Right cardiac atrium (tissue), 5 donors: ENCODE measurements around the gene CA10. TPM values are rescaled to one million over a fixed set of nuclear protein-coding genes. Genes with fewer than 3 reads are reported as not detected.

ENCODE experiments used
- ATAC-seq, 2 donors: fragments of 200-7000 bp; cut with Tn5 transposase; one replicate each; pipeline versions ENCODE4 v1.8.0 to v1.9.1; 2020; ENCODE audit warnings: moderate library complexity in 2 of 2, mild to moderate bottlenecking in 1 of 2
- DNase-seq, 3 donors: peaks; one replicate each; pipeline ENCODE4 v3.0.0-alpha.2; 2020
- H3K27ac ChIP-seq: one replicate; pipeline ENCODE4 v1.5.1; 2013; ENCODE audit warnings: mild to moderate bottlenecking, low read length, control low read depth, moderate library complexity
- H3K27me3 ChIP-seq: one replicate; pipeline ENCODE4 v1.6.1; 2013; ENCODE audit not compliant: control insufficient read depth, insufficient read depth
- H3K4me1 ChIP-seq: one replicate; pipeline ENCODE4 v1.6.1; 2013; ENCODE audit warnings: low read length; ENCODE audit not compliant: control insufficient read depth, insufficient read depth
- H3K4me3 ChIP-seq: one replicate; pipeline ENCODE4 v1.5.1; 2013; ENCODE audit warnings: low read length, control low read depth
- H3K9me3 ChIP-seq: one replicate; pipeline ENCODE4 v1.6.1; 2013; ENCODE audit warnings: low read length; ENCODE audit not compliant: control insufficient read depth
- WGBS: extraction: QIAGEN DNeasy Blood & Tissue Kit; methylation state at CpG from one replicate; pipeline ENCODE4 v1.1.7; 2013; 5-methylcytosine and 5-hydroxymethylcytosine counted together
- intact Hi-C, 4 donors: fragments of 100-400 bp; cut with DNase I; formaldehyde crosslinking; loops; one replicate each; pipeline versions ENCODE4 v1.11.0 to v1.14.0; 2022 to 2023
- polyA plus RNA-seq: library from polyadenylated mRNA; stranded (reverse); fragments of 200-250 nt; gene quantifications from one replicate; pipeline ENCODE4 v1.2.3, GENCODE V29; 2013
- total RNA-seq, 4 donors: library from RNA; stranded (reverse); fragmentation: NEBNext Ultra II Directional; extraction: Animal tissue kit (Norgen Biotek cat#: 25700); gene quantifications; one replicate each; pipeline ENCODE4 v1.2.1, GENCODE V29; 2021
- donor health status: healthy with polysubstance abuse.
- donor health status: DM: no; HTN: yes; CAD: no.
- donor health status: DM: no; HTN: no; CAD: no.
- donor health status: DM: no; HTN: yes; CAD: no; lungs with severe emphysema.
- donor health status: DM: yes; HTN: yes; CAD: no.

The CA10 gene
- total and polyA plus RNA-seq, 5 donors, result 0.05 TPM; not detected in 4

GRCh38 chr17:51612692-51613091 is 545.8 kb downstream of the CA10 start:
- H3K9me3 ChIP-seq, result no peaks in the 10 kb centered on the region
- ATAC-seq (no peak), DNase-seq (no peak)
- no peak overlapping the region for H3K27ac ChIP-seq
- H3K4me1 ChIP-seq, result no peaks in the 10 kb centered on the region
- no peaks in the 10 kb centered on the region for H3K27me3 ChIP-seq
- no peak overlapping the region for H3K4me3 ChIP-seq
- WGBS, result 84% methylated on average over 3 of the region's 3 CpGs
- intact Hi-C loops, result no loop called here

- peak; percentile 17 to 48 (median 32) for DNase-seq
- no peak overlapping the region for H3K27ac ChIP-seq
- no peaks in the 10 kb centered on the region for H3K9me3 ChIP-seq
- no peaks in the 10 kb centered on the region for H3K4me1 ChIP-seq
- no peaks in the 10 kb centered on the region for H3K27me3 ChIP-seq
- no peak overlapping the region for H3K4me3 ChIP-seq
- ATAC-seq, result peak in 1 of 2 donors; percentile 76
- WGBS, result 46% methylated on average over 6 of the region's 6 CpGs
- intact Hi-C loops, result no loop called here
These were observed 546.9 kb downstream of the CA10 start for GRCh38 chr17:51611585-51611984.

- ATAC-seq, result no peak
- no peak overlapping the region for H3K27ac ChIP-seq
- H3K27me3 ChIP-seq, result no peaks in the 10 kb centered on the region
- no peaks in the 10 kb centered on the region for H3K4me1 ChIP-seq
- no peaks in the 10 kb centered on the region for H3K9me3 ChIP-seq
- intact Hi-C loops, result no loop called here
- no peak for DNase-seq
- H3K4me3 ChIP-seq, result no peak overlapping the region
- WGBS, result 65% methylated on average over 5 of the region's 5 CpGs
These were observed 547.7 kb downstream of the CA10 start for GRCh38 chr17:51610834-51611233.

- intact Hi-C loops, result no loop called here
- WGBS, result 78% methylated on average over 4 of the region's 4 CpGs
- H3K4me1 ChIP-seq, result no peaks in the 10 kb centered on the region
- no peak for ATAC-seq
- H3K9me3 ChIP-seq, result no peaks in the 10 kb centered on the region
- H3K4me3 ChIP-seq, result no peak overlapping the region
- no peak for DNase-seq
- H3K27me3 ChIP-seq, result no peaks in the 10 kb centered on the region
- H3K27ac ChIP-seq, result no peak overlapping the region
These were observed 548.4 kb downstream of the CA10 start for GRCh38 chr17:51610155-51610554.

- peaks cover 2% of the 10 kb centered on the region for H3K4me1 ChIP-seq
- H3K27me3 ChIP-seq, result no peaks in the 10 kb centered on the region
- ATAC-seq (no peak), DNase-seq (no peak)
- no peak overlapping the region for H3K27ac ChIP-seq
- WGBS, result 86% methylated on average over 9 of the region's 9 CpGs
- H3K9me3 ChIP-seq, result no peaks in the 10 kb centered on the region
- intact Hi-C loops, result no loop called here
- no peak overlapping the region for H3K4me3 ChIP-seq
These were observed 550.1 kb downstream of the CA10 start for GRCh38 chr17:51608251-51608933.

GRCh38 chr17:51607512-51607911 is 551.0 kb downstream of the CA10 start:
- no peak overlapping the region for H3K4me3 ChIP-seq
- ATAC-seq (no peak), DNase-seq (no peak)
- H3K4me1 ChIP-seq, result peaks cover 2% of the 10 kb centered on the region
- WGBS, result 57% methylated on average over 2 of the region's 2 CpGs
- no peak overlapping the region for H3K27ac ChIP-seq
- H3K9me3 ChIP-seq, result no peaks in the 10 kb centered on the region
- no peaks in the 10 kb centered on the region for H3K27me3 ChIP-seq
- intact Hi-C loops, result no loop called here

- WGBS, result 14% methylated on average over 2 of the region's 2 CpGs
- no peak for ATAC-seq
- Histone ChIP-seq H3K4me1 (peaks cover 2% of the 10 kb centered on the region), H3K4me3 (no peak overlapping the region), H3K27ac (no peak overlapping the region), H3K27me3 (no peaks in the 10 kb centered on the region), H3K9me3 (no peaks in the 10 kb centered on the region)
- intact Hi-C loops, result no loop called here
- DNase-seq, result no peak
These were observed 554.1 kb downstream of the CA10 start for GRCh38 chr17:51604299-51605020.

GRCh38 chr17:51601622-51602261 is 556.8 kb downstream of the CA10 start:
- intact Hi-C loops, result no loop called here
- ATAC-seq (no peak), DNase-seq (no peak)
- Histone ChIP-seq H3K9me3 (no peaks in the 10 kb centered on the region), H3K27ac (no peak overlapping the region), H3K4me3 (no peak overlapping the region), H3K4me1 (peaks cover 2% of the 10 kb centered on the region), H3K27me3 (no peaks in the 10 kb centered on the region)
- WGBS, result 80% methylated on average over 6 of the region's 6 CpGs

GRCh38 chr17:51598824-51599223 is 559.7 kb downstream of the CA10 start:
- intact Hi-C loops, result no loop called here
- H3K4me1 ChIP-seq, result peaks cover 1% of the 10 kb centered on the region
- no peak overlapping the region for H3K4me3 ChIP-seq
- H3K9me3 ChIP-seq, result no peaks in the 10 kb centered on the region
- ATAC-seq, result no peak
- 75% methylated on average over 2 of the region's 2 CpGs for WGBS
- no peaks in the 10 kb centered on the region for H3K27me3 ChIP-seq
- DNase-seq, result no peak
- no peak overlapping the region for H3K27ac ChIP-seq

GRCh38 chr17:51597345-51597744 is 561.2 kb downstream of the CA10 start:
- Histone ChIP-seq H3K27ac (no peak overlapping the region), H3K4me1 (no peaks in the 10 kb centered on the region), H3K4me3 (no peak overlapping the region), H3K27me3 (no peaks in the 10 kb centered on the region), H3K9me3 (no peaks in the 10 kb centered on the region)
- WGBS, result 93% methylated on average over 4 of the region's 4 CpGs
- intact Hi-C loops, result no loop called here
- DNase-seq (no peak), ATAC-seq (no peak)

- DNase-seq, result no peak
- ATAC-seq, result no peak
- no peak overlapping the region for H3K27ac ChIP-seq
- no peaks in the 10 kb centered on the region for H3K27me3 ChIP-seq
- 45% methylated on average over 6 of the region's 6 CpGs for WGBS
- H3K9me3 ChIP-seq, result no peaks in the 10 kb centered on the region
- intact Hi-C loops, result no loop called here
- H3K4me1 ChIP-seq, result no peaks in the 10 kb centered on the region
- H3K4me3 ChIP-seq, result no peak overlapping the region
These were observed 562.6 kb downstream of the CA10 start for GRCh38 chr17:51595826-51596398.
